AG09319 (cell line): ENCODE data around the gene ELL2.

Experiments
- DNase-seq: peaks from one replicate; pipeline ENCODE4 v3.0.0-alpha.2; 2010; ENCODE audit warnings: low read depth; ENCODE audit errors: extremely low read depth
- CTCF ChIP-seq: IDR thresholded peaks from 2 replicates; pipeline ENCODE4 v1.5.1; 2011; ENCODE audit warnings: low read depth, mild to moderate bottlenecking, inconsistent platforms, low read length, moderate library complexity

ELL2 gene

DNA sequence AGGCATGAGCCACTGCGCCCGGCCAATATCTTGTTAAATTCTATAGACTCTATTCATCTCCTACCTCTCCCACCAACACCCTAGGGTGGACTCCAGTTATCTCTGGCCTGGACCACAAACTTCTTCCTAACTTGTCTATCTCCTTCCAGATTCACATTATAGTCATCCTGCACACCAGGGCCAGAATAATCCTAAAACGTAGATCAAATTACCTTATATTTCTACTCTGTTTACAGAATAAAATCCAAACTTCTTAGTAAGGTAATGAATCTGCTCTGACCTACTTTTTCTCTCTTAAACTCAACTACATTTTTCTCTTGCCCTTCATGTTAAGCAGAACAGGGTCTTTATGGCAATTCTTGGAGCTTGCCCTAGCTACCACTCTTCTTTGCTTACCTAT lies 6.9 kb downstream of the ELL2 start:
- TF ChIP-seq CTCF: no peak
- DNase-seq: no peak

GRCh38 chr5:95953021-95953702 lies 8.5 kb downstream of the ELL2 start:
- DNase-seq: no peak
- no peak for TF ChIP-seq CTCF

DNA sequence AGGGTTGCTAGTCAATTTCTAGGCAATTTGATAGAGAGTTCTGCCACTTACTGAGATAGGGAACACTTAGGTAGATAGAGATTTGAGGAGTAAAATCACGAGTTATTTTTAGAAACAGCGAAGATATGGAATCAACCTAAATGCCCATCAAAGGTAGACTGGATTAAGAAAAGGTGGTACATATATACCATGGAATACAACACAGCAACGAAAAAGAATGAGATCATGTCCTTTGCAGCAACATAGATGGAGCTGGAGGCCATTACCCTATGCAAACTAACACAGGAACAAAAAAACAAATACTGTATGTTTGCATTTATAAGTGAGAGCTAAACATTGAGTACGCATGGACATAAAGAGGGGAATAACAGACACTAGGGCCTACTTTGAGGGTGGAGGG lies 9.7 kb downstream of the ELL2 start:
- DNase-seq: no peak
- no peak for TF ChIP-seq CTCF

- TF ChIP-seq CTCF: no peak
- DNase-seq: no peak
These were observed 11.8 kb downstream of the ELL2 start for GRCh38 chr5:95949810-95950209.

- TF ChIP-seq CTCF: no peak
- no peak for DNase-seq
These were observed 13.0 kb downstream of the ELL2 start for GRCh38 chr5:95948631-95949030.

DNA sequence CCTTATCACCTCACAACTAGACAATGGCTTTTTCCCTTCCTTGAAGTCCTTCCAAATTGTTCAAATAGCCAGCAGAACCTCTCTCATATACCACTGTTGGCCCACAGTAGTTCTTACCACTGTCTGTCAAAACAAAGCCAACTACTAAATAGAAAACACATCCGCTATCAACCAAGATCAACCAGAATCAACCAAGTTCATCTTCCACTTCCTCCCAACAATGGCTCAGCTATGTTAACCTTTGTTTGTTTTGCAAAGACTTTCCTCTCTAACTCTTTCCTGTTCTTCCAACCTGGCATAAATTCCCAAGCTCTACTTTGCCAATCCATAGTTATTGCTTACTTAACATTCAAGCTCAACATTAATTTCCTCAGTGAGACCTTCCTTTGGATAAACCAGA lies 15.2 kb downstream of the ELL2 start:
- no peak for TF ChIP-seq CTCF
- DNase-seq: no peak

DNA sequence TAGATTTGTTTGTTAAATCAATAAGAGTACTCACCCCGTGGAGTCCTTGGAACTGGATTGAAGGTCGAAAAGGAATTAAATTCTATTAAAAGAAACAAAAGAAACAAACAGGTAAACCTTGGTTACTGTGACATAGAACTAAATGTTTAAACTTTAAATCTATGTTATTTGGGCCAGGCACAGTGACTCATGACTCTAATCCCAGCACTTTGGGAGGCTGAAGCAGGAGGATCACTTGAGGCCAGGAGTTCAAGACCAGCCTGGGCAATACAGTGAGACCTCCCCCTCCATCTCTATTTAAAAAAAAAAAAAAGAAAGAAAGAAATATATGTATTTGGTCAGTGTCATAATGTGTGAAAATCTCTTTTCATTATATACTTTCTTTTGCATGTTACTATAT lies 18.7 kb downstream of the ELL2 start:
- no peak for DNase-seq
- no peak for TF ChIP-seq CTCF
